HG02588 (cell line): ENCODE data around the gene UACA.
"Not testable (repeated sequence)": the region's sequence is repeated elsewhere in the genome, so short reads cannot be mapped to it uniquely, and the experiment has no call there.

Experiments used
- ATAC-seq: cut with Tn5 transposase; IDR thresholded peaks from one replicate; pipeline ENCODE4 v1.9.1; 2021; ENCODE audit warnings: mild to moderate bottlenecking, moderate library complexity; ENCODE audit not compliant: unreplicated experiment

Gene UACA, protein sequence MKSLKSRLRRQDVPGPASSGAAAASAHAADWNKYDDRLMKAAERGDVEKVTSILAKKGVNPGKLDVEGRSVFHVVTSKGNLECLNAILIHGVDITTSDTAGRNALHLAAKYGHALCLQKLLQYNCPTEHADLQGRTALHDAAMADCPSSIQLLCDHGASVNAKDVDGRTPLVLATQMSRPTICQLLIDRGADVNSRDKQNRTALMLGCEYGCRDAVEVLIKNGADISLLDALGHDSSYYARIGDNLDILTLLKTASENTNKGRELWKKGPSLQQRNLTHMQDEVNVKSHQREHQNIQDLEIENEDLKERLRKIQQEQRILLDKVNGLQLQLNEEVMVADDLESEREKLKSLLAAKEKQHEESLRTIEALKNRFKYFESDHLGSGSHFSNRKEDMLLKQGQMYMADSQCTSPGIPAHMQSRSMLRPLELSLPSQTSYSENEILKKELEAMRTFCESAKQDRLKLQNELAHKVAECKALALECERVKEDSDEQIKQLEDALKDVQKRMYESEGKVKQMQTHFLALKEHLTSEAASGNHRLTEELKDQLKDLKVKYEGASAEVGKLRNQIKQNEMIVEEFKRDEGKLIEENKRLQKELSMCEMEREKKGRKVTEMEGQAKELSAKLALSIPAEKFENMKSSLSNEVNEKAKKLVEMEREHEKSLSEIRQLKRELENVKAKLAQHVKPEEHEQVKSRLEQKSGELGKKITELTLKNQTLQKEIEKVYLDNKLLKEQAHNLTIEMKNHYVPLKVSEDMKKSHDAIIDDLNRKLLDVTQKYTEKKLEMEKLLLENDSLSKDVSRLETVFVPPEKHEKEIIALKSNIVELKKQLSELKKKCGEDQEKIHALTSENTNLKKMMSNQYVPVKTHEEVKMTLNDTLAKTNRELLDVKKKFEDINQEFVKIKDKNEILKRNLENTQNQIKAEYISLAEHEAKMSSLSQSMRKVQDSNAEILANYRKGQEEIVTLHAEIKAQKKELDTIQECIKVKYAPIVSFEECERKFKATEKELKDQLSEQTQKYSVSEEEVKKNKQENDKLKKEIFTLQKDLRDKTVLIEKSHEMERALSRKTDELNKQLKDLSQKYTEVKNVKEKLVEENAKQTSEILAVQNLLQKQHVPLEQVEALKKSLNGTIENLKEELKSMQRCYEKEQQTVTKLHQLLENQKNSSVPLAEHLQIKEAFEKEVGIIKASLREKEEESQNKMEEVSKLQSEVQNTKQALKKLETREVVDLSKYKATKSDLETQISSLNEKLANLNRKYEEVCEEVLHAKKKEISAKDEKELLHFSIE (N-terminal part only)

DNA sequence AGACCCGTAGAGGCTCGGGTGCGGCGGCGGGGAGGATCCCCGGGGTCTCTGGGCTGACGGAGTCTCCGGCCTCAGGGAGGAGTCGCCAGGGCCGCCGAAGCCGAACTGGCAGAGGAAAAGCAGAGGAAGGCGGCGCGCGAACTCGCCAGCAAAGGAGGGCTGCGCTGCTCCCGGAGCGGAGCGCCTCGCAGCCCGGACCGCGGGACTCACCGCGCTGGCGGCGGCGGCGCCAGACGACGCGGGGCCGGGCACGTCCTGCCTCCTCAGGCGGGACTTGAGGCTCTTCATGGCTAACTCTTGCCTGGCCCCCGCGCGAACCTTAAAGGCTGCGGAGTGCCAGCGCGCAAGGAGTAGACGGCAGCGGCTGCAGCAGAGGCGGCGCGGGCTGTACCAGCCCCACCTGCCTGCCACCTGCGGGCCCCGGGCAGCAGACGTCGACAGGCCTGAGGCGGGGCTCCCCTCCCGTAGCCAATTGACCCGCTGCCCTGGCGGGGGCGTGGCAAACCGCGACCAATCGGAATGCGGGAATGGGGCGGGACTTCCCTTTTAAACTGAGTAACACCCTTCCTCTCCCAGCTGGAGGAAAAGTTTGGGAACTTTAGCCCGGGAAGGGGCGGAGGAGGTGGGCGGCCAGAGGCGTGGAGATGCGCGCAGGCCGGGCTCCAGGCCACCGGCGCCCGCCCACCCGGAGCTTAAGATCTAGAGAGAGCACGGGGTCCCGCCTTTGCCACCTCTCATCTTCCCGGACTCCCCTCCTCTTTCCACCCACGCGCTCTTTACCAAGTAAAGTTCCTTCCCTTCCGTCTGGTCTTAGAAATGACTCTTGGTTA, at the start of gene UACA:
UACA (minus strand) TSS at position 439 of the 830 bp plus-strand sequence; CDS start at position 288, 151 bp downstream.
- peak; percentile 94 for ATAC-seq

DNA sequence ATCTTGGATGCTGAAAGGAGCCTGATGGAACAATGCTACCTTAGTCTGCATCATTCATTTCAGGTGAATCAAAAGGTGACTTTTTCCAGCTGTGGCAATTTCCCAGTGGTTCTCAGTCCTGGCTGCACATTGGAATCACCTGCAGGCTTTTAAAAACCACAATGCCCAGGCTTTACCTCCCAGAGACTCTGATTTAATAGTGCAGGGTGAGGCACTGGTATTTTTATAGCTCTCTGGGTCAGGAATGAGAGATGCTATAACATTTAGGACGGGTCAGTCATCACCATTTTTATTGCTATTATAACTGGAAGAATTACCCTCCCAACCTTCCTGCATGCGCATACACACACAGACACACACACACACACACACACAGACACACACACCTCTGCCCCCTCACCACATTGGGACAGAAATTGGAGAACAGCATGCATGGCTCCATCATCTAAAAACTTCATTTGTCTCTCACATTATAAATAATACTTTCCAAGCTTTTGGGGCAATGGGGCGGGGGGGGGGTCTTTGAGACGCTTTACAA, 49.5 kb upstream of the UACA start:
- no peak for ATAC-seq

DNA sequence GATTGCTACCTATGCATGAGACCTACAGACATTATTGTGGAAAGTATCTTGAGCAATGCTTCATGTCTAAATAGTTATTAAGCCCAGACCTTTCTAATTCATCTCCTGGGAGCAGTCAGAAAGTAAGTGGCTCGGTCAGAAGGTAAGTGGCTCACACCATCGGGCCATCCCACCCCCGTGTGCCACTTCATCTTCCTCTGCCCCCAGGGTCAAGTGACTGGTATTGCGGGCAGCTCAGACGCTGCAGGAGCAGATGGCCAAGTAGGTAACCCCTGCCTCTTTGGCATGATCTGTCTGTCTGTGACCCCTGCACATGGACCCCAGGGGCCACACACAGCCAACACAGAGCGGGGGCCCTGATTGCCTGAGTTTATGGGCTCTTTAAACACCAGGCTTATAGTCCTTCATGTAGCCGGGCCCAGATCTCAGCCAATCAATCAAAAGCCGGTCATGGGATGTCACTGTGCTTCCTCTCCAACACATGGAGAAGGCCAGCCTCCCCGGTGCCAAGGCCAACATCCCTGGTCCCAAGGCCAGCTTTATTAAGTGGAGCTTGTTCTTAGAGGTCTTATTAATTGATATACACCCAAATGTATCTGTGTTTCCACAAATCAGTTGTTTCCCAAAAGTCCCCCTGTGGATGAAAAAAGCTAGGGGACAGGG, 47.7 kb upstream of the UACA start:
- ATAC-seq, result no peak

DNA sequence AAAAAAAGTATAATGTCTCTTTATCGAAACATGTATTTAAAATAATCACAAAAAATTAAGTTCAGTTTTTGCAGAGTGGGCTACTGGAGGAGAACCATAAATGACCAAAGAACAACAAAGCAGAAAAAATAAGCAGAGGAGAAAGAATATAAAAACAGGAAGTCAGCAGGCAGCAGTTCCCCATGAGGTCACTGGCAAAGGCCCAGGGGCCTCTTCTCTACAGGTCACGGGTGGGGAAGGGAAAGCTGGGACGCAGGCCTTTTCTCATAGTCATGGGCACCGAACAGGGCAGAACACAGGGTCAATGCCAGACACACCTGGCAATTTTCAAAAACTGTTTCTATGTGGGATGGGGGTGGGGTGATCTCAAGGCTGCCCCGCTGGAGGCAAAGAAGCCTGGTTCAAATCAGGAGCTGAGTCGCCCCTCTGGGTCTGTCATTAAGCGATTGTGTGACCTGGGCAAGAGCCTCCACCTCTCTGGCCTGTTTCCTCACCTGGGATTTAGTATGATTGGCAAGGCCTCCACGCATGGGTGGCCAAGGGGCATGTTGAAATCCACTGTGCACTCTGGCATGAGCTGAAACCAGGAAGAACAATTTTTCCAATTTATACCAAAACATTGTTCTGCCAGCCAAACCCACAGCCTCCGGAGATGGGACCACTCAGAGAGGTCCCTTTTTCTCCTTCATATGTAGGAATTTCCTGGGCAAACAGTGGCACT, 43.8 kb upstream of the UACA start:
- ATAC-seq, result no peak

DNA sequence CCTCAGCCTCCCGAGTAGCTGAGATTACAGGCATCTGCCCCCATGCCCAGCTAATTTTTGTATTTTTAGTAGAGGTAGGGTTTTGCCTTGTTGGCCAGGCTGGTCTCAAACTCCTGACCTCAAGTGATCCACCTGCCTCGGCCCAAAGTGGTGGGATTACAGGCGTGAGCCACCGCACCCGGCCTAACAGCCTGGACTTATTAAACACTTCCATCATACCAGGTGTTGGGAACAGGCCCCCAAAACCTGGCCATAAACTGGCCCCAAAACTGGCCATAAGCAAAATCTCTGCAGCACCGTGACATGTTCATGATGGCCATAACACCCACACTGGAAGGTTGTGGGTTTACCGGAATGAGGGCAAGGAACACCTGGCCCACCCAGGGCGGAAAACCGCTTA, 41.0 kb upstream of the UACA start:
- ATAC-seq, result not testable (repeated sequence)

DNA sequence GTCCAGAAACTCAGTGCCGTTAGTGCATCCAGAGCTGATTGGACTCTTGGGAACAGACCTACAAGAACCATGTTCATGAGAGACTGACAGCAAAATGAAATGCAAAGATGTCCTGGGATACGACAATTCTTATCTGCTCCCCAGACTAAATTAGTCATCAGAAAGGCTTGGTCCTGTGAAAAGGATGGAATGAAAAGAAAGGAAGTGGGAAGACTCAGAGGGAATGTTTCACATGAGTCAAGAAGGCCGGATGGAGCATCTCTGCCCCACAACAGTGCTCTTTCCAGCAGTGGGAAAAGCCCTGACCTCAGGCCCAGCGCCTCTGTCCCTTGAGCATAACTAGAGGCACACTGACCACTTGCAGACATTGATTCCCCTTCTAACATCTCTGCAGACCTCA, 39.3 kb upstream of the UACA start:
- no peak for ATAC-seq

DNA sequence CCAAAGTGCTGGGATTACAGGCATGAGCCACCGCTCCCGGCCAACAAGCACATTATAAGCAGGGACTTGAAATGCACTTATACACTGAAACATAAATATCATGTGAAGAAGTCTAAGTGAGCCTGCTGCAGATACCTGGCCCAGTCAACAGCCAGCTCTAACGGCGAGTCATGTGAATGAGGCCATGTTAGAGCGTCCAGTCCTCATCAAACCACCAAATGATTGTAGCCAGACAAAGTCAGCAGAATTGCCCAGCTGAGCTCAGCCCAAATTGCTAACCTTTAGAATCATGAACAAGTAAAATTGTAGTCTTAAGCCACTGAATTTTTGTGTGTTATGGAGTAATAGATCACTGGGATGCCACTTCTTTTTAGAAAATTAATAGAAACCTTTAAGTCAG, 37.8 kb upstream of the UACA start:
- ATAC-seq, result no peak

DNA sequence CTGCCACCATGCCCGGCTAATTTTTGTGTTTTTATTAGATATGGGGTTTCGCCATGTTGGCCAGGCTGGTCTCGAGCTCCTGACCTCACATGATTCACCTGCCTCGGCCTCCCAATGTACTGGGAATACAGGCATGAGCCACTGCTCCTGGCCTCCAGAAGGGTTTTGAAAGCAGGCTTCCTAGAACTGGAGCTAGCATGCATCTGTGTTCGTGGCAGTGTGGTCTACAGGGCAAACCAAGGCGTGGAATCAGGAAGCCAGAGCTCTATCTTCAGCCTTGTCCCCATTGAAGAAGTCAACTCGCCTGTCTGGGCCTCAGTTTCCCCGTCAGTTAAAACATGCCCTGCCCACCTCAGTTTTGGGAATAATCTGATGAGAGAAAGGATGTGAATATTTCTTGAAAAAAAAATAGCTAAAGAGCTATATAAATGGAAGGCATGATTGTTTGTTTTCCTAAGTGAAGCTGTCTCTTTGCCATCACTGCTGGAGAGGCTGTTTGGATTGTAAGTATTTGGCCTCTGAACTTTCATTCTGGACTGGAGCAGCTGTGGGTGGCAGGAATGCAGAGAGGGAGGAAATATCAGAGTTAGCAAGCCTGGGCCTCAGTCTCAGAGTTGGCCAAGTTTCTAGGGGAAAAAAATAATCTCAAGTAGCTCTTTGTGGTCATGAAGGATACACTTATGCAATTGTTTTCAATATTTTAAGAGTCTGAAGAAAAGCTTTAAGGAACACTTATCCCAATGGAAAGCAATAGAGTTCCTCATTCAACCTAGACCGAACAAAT, 36.5 kb upstream of the UACA start:
- ATAC-seq, result no peak

DNA sequence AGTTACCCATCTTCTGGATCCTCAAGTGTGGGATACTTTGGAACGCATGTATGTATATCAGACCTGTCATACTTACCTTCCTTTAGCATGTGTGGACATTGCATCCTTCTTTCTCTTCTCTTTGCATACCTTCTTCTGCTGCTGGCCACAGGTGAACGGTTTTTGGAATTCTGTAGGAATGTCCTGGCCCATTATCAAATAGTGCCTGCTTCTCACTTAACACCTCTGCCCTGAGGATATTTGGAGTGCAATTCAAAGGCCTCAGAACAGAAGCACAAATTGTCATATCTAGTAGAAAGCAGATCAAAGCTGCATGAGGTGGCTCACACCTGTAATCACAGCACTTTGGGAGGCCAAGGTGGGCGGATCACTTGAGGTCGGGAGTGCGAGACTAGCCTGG, 34.1 kb upstream of the UACA start:
- ATAC-seq, result no peak

DNA sequence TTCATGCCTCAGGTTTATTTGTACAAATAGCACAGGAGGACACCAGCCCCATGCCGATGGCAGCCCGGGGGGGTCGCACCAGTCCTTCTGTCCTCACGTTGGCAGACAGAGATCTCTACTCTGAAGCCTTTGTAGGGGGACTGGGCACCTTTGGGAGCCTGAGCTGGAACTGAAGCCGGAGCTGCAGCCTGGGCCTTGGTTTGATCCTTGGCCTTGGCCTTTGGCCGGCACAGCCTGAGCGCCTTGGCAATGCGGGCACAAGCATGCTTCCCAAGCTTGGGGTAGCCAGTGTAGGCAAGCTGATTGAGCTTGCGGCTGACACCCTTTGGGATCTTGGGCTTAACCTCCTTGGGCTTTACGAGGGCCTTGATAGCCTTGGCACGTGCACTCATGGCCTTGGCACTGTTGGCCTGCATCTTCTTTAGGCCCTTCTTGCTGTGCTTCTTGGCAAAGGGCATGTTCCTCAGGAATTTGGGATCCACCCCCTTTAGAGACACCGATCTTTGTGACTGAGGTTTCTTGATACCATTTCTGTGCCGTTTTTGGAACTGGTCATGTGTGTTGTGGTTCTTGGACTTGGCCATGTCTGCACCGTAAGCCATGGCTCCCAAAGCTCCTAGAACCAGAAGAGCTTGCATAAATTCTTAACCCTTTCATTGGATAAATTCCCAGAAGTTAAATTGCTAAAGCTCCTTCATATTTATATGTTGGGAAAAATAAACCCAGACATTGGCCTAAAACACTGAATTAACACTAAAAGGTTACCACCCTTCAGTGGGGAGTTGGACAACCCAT, 33.4 kb upstream of the UACA start:
- ATAC-seq, result no peak

DNA sequence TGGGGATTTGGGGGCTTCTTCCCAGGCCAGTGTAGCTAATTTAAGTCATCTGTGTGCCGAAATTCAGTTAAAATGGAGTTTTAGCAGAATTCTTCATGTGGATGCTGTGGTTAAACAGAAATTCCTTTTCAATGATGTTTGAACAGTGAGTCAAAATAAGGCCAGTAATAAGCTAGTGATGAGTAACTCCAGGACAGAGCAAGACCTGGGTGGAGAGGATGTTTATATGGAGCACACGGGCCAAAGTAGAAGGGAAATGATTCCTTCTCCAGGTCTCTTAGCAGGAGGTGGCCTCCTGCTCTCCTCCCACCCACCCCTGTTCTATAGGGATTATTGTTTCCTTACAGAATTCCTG, 31.9 kb upstream of the UACA start:
- no peak for ATAC-seq

DNA sequence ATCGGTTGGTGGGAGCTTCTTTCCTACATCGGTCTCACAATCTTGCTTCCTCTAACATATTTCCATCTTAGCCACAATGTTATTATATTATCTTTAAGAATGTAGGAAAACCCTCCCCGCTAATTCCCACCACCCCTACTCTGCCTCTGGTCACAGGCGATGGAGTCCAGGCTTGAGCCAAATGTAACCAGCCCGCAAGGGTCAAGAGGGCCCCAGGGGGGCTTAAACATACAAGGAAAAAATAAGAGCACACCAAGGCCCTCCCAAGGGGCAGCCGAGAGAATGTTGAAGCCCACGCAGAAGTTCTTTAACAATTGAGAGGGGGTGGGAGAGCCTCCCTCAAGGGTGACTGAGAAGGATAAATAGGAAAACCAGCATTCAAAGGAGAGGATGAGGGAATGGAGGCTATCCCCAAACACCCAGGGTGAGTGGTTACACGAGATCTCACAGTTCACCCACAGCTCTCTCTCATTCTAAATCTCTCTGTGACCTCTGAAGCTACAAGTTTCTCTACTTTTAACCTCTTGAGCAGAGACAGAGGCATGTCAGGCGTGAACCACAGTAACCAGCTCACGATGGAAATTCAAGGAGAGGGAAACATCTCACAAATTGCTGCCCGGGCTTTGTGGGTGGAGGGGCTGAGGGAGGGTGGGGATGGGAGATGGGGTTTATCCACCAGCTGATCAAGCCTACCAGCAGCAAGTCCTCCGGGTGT, 31.4 kb upstream of the UACA start:
- ATAC-seq, result no peak

DNA sequence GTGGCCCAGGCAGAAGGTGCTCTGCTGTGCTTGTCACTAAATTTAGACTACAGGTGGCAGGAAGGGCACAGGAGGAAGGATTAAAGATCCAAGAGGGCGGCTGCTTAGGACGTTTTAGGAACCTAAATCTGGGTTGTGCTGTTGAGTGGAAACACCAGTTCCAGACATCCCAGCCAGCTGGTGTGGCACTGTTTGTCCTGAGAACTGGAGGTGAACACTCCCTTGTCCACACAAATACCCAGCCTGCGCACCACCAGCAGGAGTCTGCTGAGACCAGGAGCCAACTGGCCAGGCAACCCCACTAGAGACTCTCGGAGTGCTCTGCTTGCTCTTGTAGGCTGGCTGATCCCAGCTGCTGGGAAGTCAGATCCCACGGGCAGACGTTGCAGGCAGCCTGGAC, 30.3 kb upstream of the UACA start:
- ATAC-seq, result no peak

DNA sequence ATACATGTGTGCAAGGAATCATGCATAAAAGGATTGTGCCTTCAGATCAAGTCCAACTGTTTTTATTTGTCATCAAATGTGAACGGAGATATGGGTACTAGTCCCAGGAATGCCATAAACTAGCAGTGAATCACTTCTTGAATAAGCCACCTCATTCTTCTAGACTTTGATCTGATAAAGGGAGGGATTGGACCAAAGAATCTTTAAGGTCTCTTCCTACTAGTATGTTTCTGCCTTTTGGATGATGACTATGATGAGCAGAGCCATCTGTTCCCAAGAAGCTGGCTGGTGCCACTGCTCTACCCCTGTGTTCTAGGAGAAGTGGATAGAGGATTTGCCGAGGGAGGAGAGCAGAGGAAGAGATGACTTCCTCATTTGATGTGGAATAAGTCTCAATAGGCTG, 28.8 kb upstream of the UACA start:
- no peak for ATAC-seq

DNA sequence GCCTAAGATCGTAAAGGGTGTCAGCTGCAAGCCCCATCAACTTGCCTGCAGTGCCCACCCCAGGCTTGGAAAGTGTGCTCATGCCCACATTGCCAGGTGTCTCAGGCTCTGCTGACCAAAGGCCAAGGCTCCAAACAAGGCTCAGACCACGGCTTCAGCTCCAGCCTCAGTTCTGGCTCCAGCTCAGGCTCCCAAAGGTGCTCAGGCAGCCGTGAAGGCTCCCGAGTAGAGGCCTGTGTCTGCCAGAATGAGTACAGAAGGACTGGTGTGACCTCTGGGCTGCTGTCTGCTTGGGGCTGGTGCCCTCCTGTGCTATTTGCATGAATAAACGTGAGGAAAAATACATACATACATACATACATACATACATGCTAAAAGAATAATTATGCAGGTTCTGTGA, 27.9 kb upstream of the UACA start:
- no peak for ATAC-seq

DNA sequence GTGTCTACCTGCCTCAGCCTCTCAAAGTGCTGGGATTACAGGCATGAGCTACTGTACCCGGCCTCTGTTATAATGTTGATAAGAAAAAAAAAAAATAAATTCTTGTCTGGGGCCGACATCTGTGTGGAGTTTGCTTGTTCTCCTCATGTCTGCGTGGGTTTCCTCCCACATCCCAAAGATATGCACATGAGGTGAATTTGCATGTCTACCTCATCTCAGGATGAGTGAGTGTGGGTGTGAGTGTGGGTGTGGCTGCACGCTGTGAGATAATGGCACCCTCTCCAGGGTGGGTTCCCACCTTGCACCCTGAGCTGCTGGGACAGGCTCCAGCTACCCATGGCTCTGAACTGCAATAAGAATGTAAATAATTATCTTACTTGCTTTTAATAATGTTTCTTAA, 25.9 kb upstream of the UACA start:
- ATAC-seq, result no peak
